ENCODE data around the gene MTR. TPM values are rescaled to one million over a fixed set of nuclear protein-coding genes. Genes with fewer than 3 reads are reported as not detected.

The MTR gene
- total RNA-seq, 1 experiment from 2014 or later, result 35.5 TPM

- H3K79me1 ChIP-seq (ENCODE audit: insufficient read depth, low read depth, low read length, poor library complexity, severe bottlenecking), result no peaks in the 10 kb centered on the region
- WGBS (ENCODE audit: extremely low coverage, insufficient read length, low lambda C conversion rate), result no CpG with 5 or more reads among the region's 5 CpGs
- no peak overlapping the region for H2BK15ac ChIP-seq (ENCODE audit: low read depth, low read length)
- Mint-ChIP-seq H3K27ac (peak overlapping the region in 1 of 3 experiments; percentile 18; a peak in 1 of 7 replicates), H3K9me3 (no peaks in the 10 kb centered on the region), H3K27me3 (ENCODE audit: low read depth) (no peaks in the 10 kb centered on the region), H3K4me3 (no peak overlapping the region), H3K4me1 (no peaks in the 10 kb centered on the region; a peak in 2 of 4 replicates), H3K36me3 (ENCODE audit: insufficient read depth in 1 of 3, low read depth in 3 of 3) (peaks cover 0 to 4% (median 2%) of the 10 kb centered on the region in 3 experiments; a peak in 1 of 7 replicates)
- no peak overlapping the region for H4K8ac ChIP-seq (replicated peaks; ENCODE audit: insufficient read length, low read depth, low read length)
- no peak overlapping the region for H3K4ac ChIP-seq (ENCODE audit: low read depth, low read length)
- no peak overlapping the region for H2BK120ac ChIP-seq (ENCODE audit: low read depth, low read length, poor library complexity, severe bottlenecking)
- no peak overlapping the region for H2BK20ac ChIP-seq (ENCODE audit: low read depth, low read length, poor library complexity, severe bottlenecking)
- H4K20me1 ChIP-seq (ENCODE audit: control insufficient read depth, insufficient read depth, insufficient read length), result no peaks in the 10 kb centered on the region
- H3K79me2 ChIP-seq (ENCODE audit: insufficient read depth, low read length), result no peaks in the 10 kb centered on the region
- H3K9ac ChIP-seq (ENCODE audit: extremely low read depth, insufficient read length, low read length), result no peak overlapping the region
- H3K27ac ChIP-seq (ENCODE audit: insufficient read length, low read depth, low read length), result no peak overlapping the region
- H3K9me3 ChIP-seq (ENCODE audit: control insufficient read depth, low read depth, low read length), result no peaks in the 10 kb centered on the region
- H3K27me3 ChIP-seq (ENCODE audit: insufficient read depth, low read length), result no peaks in the 10 kb centered on the region
- H3K18ac ChIP-seq (ENCODE audit: insufficient read length, low read depth, low read length), result no peak overlapping the region
- H3K23ac ChIP-seq (ENCODE audit: insufficient read length, low read depth, low read length), result no peak overlapping the region
- H2BK12ac ChIP-seq (ENCODE audit: insufficient read length, low read depth, low read length), result no peak overlapping the region
- DNase-seq, result no peak
- no peak overlapping the region for H4K91ac ChIP-seq (ENCODE audit: insufficient read length, low read depth, low read length)
- no peak overlapping the region for H3K56ac ChIP-seq (ENCODE audit: insufficient read length, low read depth, low read length)
- no peak overlapping the region for H3T11ph ChIP-seq (ENCODE audit: low read length)
- H3K23me2 ChIP-seq (ENCODE audit: insufficient read length, low read depth, low read length, poor library complexity, severe bottlenecking), result no peaks in the 10 kb centered on the region
- no peak overlapping the region for H3K4me2 ChIP-seq (ENCODE audit: insufficient read depth, insufficient read length, low read length)
- no peak overlapping the region for H4K5ac ChIP-seq (ENCODE audit: insufficient read length, low read depth, low read length)
- H3K4me1 ChIP-seq (ENCODE audit: insufficient read depth, low read length), result no peaks in the 10 kb centered on the region
- no peak overlapping the region for H3K14ac ChIP-seq (ENCODE audit: insufficient read depth, low read length)
- no peak overlapping the region for H2BK5ac ChIP-seq (ENCODE audit: insufficient read length, low read length)
- H2AK5ac ChIP-seq (ENCODE audit: insufficient read length, low read length), result no peak overlapping the region
- no peak for TF ChIP-seq CTCF (conservative IDR thresholded peaks at IDR 0.05)
- H2AFZ ChIP-seq (ENCODE audit: low read length), result no peak overlapping the region
Measured at GRCh38 chr1:236746785-236747184, 48.3 kb upstream of the MTR start.
